Epithelial cell of esophagus (primary cell): ENCODE data around the gene TMEM143.

Source experiments
- DNase-seq: peaks from one replicate; pipeline ENCODE4 v3.0.0; 2010; ENCODE audit warnings: low read depth
- H3K4me3 ChIP-seq: 2 replicates; pipeline ENCODE4 v1.5.1; 2011; ENCODE audit warnings: mild to moderate bottlenecking, low read length, control low read depth
- TF ChIP-seq, protein P1 (sequence below): IDR thresholded peaks from 2 replicates; pipeline ENCODE4 v1.5.1; 2011; ENCODE audit warnings: low read depth, mild to moderate bottlenecking, low read length, control low read depth, inconsistent platforms; ENCODE audit not compliant: insufficient read depth; ENCODE audit errors: missing control alignments

The TMEM143 gene

GRCh38 chr19:48363810-48364597 lies at the start of gene TMEM143, which contains the start of gene SYNGR4:
TSS of gene TMEM143 (minus strand) at chr19:48363940. CDS start at chr19:48363920, 20 bp downstream.
TSS of gene SYNGR4 (plus strand) at chr19:48364367. CDS start at chr19:48365843, 1,476 bp downstream.
- DNase-seq: peak; percentile 99
- TF ChIP-seq, protein P1, sequence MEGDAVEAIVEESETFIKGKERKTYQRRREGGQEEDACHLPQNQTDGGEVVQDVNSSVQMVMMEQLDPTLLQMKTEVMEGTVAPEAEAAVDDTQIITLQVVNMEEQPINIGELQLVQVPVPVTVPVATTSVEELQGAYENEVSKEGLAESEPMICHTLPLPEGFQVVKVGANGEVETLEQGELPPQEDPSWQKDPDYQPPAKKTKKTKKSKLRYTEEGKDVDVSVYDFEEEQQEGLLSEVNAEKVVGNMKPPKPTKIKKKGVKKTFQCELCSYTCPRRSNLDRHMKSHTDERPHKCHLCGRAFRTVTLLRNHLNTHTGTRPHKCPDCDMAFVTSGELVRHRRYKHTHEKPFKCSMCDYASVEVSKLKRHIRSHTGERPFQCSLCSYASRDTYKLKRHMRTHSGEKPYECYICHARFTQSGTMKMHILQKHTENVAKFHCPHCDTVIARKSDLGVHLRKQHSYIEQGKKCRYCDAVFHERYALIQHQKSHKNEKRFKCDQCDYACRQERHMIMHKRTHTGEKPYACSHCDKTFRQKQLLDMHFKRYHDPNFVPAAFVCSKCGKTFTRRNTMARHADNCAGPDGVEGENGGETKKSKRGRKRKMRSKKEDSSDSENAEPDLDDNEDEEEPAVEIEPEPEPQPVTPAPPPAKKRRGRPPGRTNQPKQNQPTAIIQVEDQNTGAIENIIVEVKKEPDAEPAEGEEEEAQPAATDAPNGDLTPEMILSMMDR: no peak
- peak within 1 kb of the TSS; percentile 55 for H3K4me3 ChIP-seq

- peak; percentile 64 for DNase-seq
- no peak overlapping the region for H3K4me3 ChIP-seq
- TF ChIP-seq, protein P1: no peak
Observed at GRCh38 chr19:48405850-48406249, 42.1 kb upstream of the TMEM143 start.

GRCh38 chr19:48405010-48405659 lies 41.4 kb upstream of the TMEM143 start:
- H3K4me3 ChIP-seq: no peak overlapping the region
- TF ChIP-seq, protein P1: no peak
- no peak for DNase-seq

DNA sequence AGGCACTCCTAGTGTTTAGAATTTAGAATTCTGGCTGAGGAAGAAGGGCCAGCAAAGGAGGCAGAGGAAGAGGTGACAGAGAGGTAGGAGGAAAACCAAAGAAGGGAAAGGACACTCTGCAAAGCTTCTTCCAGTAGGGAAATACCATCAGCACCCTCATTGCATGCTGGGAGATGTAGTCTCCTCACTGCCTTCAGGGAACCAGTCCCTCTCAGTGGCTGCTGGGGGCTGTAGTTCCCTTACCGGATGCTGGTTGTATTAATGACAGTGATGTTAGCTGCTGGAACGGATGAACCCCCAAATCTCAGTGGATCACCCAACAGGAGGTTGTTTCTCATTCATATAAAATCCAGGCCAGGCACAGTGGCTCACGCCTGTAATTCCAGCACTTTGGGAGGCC lies 39.9 kb upstream of the TMEM143 start:
- DNase-seq: peak; percentile 69
- no peak overlapping the region for H3K4me3 ChIP-seq
- TF ChIP-seq, protein P1: no peak

- TF ChIP-seq, protein P1: no peak
- no peak for DNase-seq
- no peak overlapping the region for H3K4me3 ChIP-seq
Observed at GRCh38 chr19:48401287-48401686, 37.5 kb upstream of the TMEM143 start.

DNA sequence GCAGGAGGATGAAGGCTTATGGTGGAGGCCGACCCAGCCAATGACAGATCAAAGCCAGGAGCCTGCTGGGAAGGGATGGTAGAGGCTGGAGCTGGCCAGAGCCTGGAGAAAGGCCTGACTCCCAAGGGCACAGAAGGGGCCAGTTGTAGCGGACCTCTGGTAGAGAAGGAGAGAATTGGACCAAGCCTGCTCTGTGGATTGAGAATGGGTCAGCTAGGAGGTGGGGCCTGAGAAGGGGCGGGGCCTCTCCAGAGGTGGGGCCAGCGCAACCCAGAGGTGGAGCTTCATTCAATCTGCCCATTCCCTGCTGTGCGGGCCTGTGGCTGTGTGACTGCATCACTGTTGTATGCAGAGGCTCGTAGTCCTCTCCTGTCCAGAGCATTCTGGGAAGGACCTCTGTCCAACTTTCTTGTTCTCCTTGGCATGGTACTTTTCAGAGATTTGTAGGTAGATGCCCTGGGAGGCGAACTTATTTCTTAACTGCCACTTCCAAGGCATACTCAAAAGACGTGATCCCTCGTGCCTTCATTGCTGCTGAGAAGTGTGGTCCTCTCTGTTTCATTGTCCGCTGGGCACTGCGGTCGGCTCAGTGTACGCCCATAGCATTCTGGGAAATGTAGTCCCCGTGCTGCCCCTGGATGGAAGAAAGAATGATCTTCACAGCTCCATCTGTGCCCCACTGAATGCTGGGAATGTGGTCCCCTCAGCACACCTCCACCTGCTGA lies 36.4 kb upstream of the TMEM143 start:
- TF ChIP-seq, protein P1: no peak
- peak; percentile 74 for DNase-seq
- H3K4me3 ChIP-seq: no peak overlapping the region
